NCI-H1694 (cell line): Measurements from ENCODE around the gene HNRNPF.

ENCODE experiments used
- DNase-seq: peaks from one replicate; lab custom pipeline; 2025; lab: John Stamatoyannopoulos, UW

HNRNPF gene

GRCh38 chr10:43376046-43376635, 32.8 kb downstream of the HNRNPF start:
- no peak for DNase-seq

- no peak for DNase-seq
These were observed 33.5 kb downstream of the HNRNPF start for GRCh38 chr10:43375401-43376020.

GRCh38 chr10:43374194-43374593, 34.8 kb downstream of the HNRNPF start:
- no peak for DNase-seq

- DNase-seq: no peak
These were observed 35.5 kb downstream of the HNRNPF start for GRCh38 chr10:43373461-43373860.

DNA sequence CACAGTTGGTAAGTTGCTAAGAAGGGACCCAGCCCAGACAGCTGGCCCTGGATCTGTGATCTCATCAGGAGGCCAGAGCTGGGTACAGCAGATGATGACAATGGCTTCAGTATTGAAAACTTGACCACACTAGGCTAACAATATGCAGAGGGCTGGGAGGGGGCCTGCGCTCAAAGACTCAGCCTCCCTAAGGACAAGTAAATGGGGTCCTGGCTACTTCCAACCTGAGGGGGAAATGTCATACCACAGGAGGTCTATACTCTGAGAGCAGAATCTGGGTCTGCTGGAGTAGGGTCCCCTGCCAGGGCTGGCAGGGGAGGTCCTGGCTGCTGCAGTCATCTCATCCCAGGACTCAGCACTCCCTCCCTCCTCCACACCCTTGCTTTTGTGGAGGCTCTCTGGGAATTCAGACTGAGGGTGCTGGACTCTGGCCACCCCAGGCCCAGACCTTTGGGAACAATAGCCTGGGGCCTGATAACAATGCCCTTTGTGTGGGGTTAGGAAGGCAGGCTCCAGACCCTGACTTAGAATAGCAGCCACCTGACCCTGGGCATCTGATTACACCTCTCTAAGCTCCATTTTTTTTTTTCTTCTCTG, 36.1 kb downstream of the HNRNPF start:
- no peak for DNase-seq

DNA sequence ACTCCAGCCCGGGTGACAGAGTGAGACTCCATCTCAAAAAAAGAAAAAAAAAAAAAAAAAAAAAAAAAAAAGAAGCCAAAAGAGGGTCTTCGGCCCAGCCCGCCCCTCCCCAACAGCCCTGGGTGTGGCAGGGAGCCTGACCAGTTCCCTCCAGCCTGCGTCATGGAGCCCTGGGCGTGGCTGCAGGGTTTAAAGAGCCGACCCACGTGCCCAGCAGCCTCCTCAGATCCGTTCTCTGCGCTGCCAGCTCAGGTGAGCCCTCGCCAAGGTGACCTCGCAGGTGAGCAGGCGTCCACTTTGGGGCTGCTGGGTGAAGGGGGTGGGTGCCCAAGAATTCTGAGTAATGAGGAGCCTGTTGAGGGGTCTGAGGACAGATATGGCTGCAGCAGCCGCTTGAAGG, 37.6 kb downstream of the HNRNPF start, which contains the start of gene FXYD4:
Gene FXYD4 (plus strand): TSS at position 219 of the 400 bp plus-strand sequence. CDS start 2,111 bp downstream, outside the sequence.
- no peak for DNase-seq

DNA sequence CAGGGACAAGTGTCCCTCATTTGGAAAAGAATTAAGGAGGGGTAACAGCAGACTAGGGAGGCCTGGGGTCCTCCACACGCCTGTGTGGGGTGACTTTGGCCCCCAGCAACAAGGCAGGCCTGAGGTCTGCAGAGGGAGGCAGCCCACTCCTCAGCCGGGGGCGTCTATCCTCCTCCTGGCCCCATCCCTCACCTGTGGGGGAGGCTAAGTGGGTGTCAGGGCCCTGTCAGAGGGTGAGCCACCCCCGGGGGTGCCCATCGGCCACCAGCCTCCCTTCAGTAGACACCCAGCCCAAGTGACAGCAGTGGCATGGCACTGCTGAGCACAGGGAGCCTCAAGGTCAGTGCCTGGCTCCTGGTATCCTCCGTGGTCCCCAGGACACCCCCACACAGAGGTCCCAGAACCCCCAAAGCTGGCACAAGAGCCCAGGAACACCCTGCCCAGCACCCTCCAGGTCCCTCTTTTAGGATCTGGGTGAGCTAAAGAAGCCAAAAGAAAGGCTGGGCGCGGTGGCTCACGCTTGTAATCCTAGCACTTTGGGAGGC, 38.2 kb downstream of the HNRNPF start:
- DNase-seq: no peak

DNA sequence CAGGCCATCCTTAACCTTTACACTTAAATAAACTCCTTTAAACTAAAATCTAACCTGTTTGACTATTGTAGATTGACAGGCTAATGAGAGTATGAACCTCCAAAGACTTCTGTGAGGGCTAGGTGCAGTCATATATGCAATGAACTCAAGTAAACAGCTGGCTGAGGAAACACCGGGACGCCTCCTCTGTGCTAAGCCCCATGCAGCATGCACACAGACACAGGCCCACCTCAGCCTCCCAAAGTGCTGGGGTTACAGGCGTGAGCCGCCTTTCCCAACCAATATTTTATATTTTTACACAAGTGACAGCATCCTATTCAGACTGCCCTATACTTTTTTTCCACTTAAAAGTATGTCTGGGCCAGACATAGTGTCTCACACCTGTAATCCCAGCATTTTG, 39.1 kb downstream of the HNRNPF start:
- no peak for DNase-seq

DNA sequence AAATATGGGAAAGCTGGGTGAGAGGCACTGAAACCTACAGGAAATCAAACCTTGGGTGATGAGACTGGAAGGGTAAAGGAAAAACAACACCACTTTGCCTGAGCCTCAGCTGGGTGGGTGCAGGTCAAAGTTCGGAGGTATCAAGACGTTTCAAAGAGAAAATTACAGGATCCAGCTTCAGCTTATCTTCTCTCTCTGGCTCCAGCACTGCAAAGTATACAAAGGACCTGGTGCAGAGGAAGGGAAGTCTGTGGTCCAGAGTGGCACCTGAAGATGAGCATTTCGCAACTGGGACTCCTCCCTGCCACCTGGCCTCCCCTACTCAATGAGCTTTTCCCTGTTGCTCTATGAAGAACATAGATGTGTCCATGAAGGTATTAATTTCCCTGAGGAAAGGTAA, 44.0 kb downstream of the HNRNPF start:
- DNase-seq: no peak

- peak; percentile 24 for DNase-seq
These were observed 46.7 kb downstream of the HNRNPF start for GRCh38 chr10:43362191-43362839.

GRCh38 chr10:43361547-43362190, 47.3 kb downstream of the HNRNPF start:
- no peak for DNase-seq

GRCh38 chr10:43360086-43360485, 48.9 kb downstream of the HNRNPF start:
- DNase-seq: no peak

- DNase-seq: no peak
These were observed 53.1 kb downstream of the HNRNPF start for GRCh38 chr10:43355749-43356371.

DNA sequence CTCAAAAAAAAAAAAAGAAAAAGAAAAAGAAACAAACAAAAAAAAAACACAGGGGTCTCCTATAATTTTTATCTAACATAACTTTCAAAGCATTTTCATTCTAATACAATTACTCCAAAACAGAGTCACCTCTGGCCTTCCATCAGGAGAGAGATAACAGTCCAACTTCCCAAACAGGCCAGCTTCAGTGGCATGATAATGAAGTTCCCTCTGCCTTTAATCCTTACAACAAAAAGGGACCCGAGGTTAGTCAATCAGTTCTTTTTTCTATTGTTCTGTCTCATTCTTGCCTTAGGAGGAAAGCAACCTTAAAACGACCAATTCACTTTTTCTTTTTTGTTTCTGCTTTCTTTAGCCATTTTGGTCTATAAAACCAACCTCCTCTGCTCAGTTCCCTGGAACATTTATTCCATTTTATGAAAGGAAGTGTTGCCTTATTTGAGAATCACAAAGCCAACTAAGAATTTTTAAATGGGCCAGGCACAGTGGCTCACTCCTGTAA, 54.1 kb downstream of the HNRNPF start:
- no peak for DNase-seq

- no peak for DNase-seq
These were observed 54.7 kb downstream of the HNRNPF start for GRCh38 chr10:43354330-43354635.

GRCh38 chr10:43353495-43354329, 55.3 kb downstream of the HNRNPF start:
- DNase-seq: no peak

DNA sequence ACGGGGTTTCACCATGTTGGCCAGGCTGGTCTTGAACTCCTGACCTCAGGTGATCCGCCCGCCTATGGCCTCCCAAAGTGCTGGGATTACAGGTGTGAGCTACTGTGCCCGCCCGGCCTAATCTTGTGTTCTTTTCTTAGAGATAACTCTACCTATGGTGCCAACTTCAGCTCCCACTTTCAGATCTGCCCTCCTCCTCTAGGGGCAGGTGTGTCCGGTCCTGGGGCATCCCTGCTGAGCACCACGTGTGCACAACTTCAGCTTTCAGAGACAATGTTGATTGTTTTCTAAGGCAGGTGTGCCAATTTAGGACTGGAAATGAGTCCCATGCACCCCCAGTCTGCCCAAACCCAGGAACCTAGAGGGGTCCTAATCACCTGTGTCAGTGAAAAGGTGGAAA, 56.0 kb downstream of the HNRNPF start:
- no peak for DNase-seq

- no peak for DNase-seq
These were observed 57.7 kb downstream of the HNRNPF start for GRCh38 chr10:43351301-43351700.

- no peak for DNase-seq
These were observed 58.3 kb downstream of the HNRNPF start for GRCh38 chr10:43350686-43351085.

DNA sequence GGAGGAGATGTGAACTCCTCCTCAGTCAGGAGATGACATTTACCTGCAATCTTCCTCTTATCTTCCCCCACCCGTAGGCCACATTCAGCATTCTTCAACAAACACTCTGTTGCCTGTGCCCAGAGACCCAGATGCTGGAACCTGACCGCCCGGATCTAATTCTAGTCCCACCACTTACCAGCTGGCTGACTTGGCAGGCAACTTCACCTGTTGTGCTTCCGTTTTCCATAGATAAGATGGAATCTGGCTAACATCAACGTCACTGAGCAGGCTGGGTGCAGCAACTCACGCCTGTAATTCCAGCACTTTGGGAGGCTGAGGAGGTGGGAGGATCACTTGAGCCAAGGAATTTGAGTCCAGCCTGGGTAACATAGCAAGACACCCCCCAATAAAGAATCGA, 58.8 kb downstream of the HNRNPF start:
- no peak for DNase-seq
